Neutrophil (primary cell): ENCODE results near the gene ARFIP1.

Experiments used
- H3K27ac ChIP-seq: fragments of 200-600 bp; sonication (generic); 2 replicates; pipeline ENCODE4 v1.5.1; 2016; ENCODE audit warnings: mild to moderate bottlenecking, moderate library complexity
- H3K27me3 ChIP-seq: fragments of 200-600 bp; sonication (generic); 2 replicates; pipeline ENCODE4 v1.6.0; 2016; ENCODE audit warnings: mild to moderate bottlenecking
- H3K36me3 ChIP-seq: fragments of 200-600 bp; sonication (generic); 2 replicates; pipeline ENCODE4 v1.5.1; 2017
- H3K4me1 ChIP-seq, 2 experiments: fragments of 200-600 bp in 1 of 2; sonication (generic) in 1 of 2; 1 replicate in 1 of 2; 2 replicates in 1 of 2; pipeline versions ENCODE4 v1.5.1 to v1.6.1; 2013 to 2016; ENCODE audit warnings: low read depth in 1 of 2, low read length in 1 of 2, mild to moderate bottlenecking in 1 of 2, moderate library complexity in 1 of 2; ENCODE audit not compliant: control insufficient read depth in 1 of 2, insufficient read depth in 1 of 2
- H3K4me3 ChIP-seq, 2 experiments: fragments of 200-600 bp in 1 of 2; sonication (generic) in 1 of 2; 1 replicate in 1 of 2; 2 replicates in 1 of 2; pipeline ENCODE4 v1.5.1; 2013 to 2016; ENCODE audit warnings: low read depth in 1 of 2, low read length in 1 of 2, mild to moderate bottlenecking in 1 of 2, moderate library complexity in 1 of 2
- H3K9me3 ChIP-seq: fragments of 200-600 bp; sonication (generic); 2 replicates; pipeline ENCODE4 v1.5.1; 2016
- CTCF ChIP-seq: fragments of 200-600 bp; sonication (generic); IDR thresholded peaks from 2 replicates; pipeline ENCODE4 v1.5.1; 2016; ENCODE audit warnings: antibody characterized with exemption

ARFIP1 gene

GRCh38 chr4:152961773-152962115 lies 182.0 kb downstream of the ARFIP1 start:
- no peak overlapping the region for H3K27ac ChIP-seq
- no peak for TF ChIP-seq CTCF
- H3K36me3 ChIP-seq, result no peaks in the 10 kb centered on the region

More at GRCh38 chr4:152961773-152962115, 182.0 kb downstream of the ARFIP1 start:
- Histone ChIP-seq H3K4me3 (no peak overlapping the region), H3K9me3 (no peaks in the 10 kb centered on the region), H3K4me1 (no peaks in the 10 kb centered on the region), H3K27me3 (no peaks in the 10 kb centered on the region)
